BJ (cell line): ENCODE measurements around the gene BRICD5. TPM values are rescaled to one million over a fixed set of nuclear protein-coding genes. Genes with fewer than 3 reads are reported as not detected.

Experiments used
- CTCF ChIA-PET: fragments of 350-600 bp; formaldehyde crosslinking; extraction: SDS; loops from one replicate; lab custom pipeline; 2021; ENCODE audit warnings: antibody characterized with exemption, inconsistent platforms; lab: Yijun Ruan, JAX
- POLR2A ChIA-PET: fragments of 300-600 bp; sonication (Branson Sonifier 250); formaldehyde crosslinking; extraction: SDS; loops from one replicate; lab custom pipeline; 2021; ENCODE audit warnings: antibody characterized with exemption; lab: Charles Lee
- DNase-seq: peaks from one replicate; pipeline ENCODE4 v3.0.0-alpha.2; 2011; ENCODE audit warnings: low read depth
- H3K27me3 ChIP-seq: 2 replicates; pipeline ENCODE4 v1.6.0; 2011; ENCODE audit warnings: low read length; ENCODE audit not compliant: control insufficient read depth, insufficient read depth
- H3K36me3 ChIP-seq: 2 replicates; pipeline ENCODE4 v1.5.1; 2011; ENCODE audit warnings: low read length; ENCODE audit not compliant: control insufficient read depth, insufficient read depth
- H3K4me3 ChIP-seq: 2 replicates; pipeline ENCODE4 v1.5.1; 2011; ENCODE audit warnings: low read depth, mild to moderate bottlenecking, control low read depth, low read length
- polyA plus RNA-seq: library from polyadenylated mRNA; depleted of rRNA; stranded (reverse); fragments of >200 nt; gene quantifications from 2 replicates; pipeline ENCODE4 v1.2.3, GENCODE V29; 2011
- TF ChIP-seq, protein P1 (sequence below): IDR thresholded peaks from 2 replicates; pipeline ENCODE4 v1.5.1; 2011; ENCODE audit warnings: low read depth, mild to moderate bottlenecking, control low read depth, inconsistent platforms, low read length, moderate library complexity; ENCODE audit not compliant: insufficient read depth

Gene BRICD5
- polyA plus RNA-seq, 1 experiment = 1.5 TPM

DNA sequence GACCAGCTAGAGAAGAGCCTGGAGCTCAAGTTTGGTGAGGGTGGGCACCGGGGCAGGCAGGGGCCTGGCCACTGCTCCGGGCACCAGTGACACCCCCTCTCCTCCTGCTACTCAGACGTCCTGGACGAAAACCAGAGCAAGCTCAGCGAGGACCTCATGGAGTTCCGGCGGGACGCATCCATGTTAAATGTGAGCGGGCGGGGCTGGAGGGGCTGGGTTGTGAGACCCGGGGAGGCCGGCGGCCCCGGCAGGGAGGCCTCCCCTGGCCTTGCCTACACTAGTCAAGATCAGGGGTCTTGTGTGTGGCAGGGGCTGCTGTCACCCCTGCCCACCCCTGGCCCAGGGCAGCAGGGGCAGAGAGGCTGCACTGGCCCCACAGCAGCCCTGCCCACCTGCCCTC, 37.3 kb downstream of the BRICD5 start:
- ChIA-PET CTCF (no interaction called here), POLR2A (no interaction called here)
- DNase-seq = no peak
- H3K36me3 ChIP-seq = peaks cover 37% of the 10 kb centered on the region
- no peak overlapping the region for H3K4me3 ChIP-seq
- TF ChIP-seq, protein P1, sequence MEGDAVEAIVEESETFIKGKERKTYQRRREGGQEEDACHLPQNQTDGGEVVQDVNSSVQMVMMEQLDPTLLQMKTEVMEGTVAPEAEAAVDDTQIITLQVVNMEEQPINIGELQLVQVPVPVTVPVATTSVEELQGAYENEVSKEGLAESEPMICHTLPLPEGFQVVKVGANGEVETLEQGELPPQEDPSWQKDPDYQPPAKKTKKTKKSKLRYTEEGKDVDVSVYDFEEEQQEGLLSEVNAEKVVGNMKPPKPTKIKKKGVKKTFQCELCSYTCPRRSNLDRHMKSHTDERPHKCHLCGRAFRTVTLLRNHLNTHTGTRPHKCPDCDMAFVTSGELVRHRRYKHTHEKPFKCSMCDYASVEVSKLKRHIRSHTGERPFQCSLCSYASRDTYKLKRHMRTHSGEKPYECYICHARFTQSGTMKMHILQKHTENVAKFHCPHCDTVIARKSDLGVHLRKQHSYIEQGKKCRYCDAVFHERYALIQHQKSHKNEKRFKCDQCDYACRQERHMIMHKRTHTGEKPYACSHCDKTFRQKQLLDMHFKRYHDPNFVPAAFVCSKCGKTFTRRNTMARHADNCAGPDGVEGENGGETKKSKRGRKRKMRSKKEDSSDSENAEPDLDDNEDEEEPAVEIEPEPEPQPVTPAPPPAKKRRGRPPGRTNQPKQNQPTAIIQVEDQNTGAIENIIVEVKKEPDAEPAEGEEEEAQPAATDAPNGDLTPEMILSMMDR = no peak
- no peaks in the 10 kb centered on the region for H3K27me3 ChIP-seq

DNA sequence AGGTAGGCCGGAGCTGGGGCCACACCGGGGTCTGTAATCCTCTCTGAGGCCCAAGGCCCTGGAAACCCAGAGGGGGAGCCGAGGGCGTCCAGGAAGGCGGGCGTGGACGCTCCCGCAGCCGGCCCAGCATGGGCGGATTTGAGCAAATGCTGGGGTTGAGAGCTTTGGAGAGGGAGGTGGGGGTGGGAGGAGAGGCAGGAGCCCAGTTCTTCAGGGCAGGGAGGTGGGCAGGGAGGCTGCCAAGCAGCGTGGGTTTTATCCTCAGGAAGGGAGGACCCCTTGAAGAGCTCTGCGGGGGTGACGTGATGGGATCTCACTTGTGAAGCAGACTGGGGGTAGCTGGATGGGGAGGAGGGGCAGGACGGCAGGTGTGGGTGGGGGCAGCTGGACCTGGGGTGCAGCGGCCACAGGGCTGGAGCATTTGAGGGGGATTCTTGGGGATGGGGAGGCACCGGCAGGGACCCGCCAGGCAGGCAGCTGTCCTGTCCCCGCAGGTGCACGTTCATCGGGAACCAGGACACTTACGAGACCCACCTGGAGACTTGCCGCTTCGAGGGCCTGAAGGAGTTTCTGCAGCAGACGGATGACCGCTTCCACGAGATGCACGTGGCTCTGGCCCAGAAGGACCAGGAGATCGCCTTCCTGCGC, 37.9 kb downstream of the BRICD5 start:
- Histone ChIP-seq H3K4me3 (no peak overlapping the region), H3K27me3 (no peaks in the 10 kb centered on the region), H3K36me3 (peaks cover 40% of the 10 kb centered on the region)
- CTCF ChIA-PET = no interaction called here
- TF ChIP-seq, protein P1 = no peak
- POLR2A ChIA-PET = no interaction called here
- no peak for DNase-seq

DNA sequence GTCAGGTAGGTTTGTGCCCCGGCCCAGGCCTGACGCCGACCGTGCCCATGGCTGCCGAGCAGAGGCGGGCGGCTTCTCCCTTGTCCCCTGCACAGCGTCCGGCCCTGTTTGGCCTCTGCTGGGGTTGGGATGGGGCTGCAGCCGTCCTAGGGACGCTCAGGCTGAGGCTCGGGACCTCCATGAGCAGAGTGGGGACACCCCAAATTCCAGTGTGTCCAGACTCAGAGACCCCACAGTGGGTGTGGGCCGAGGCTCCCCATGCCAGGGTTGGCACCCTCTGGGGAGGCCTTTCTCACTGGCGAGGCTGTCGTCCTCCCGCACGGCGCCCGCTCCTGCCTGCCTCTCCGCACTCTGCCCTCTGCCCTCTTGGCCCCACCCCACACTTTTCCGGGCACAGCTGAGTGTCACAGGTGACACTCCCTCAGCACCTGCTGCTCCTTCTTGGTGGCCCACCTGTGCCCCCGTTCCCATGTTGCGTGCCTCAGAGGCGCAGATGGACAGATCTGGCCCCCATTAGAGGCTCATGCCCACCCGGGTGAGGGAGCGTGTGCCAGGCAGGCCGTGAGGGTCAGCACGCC, 39.0 kb downstream of the BRICD5 start:
- CTCF ChIA-PET = interaction anchor here (0.6 kb wide), 1 partner anchor 149 kb away, joined by 4 read pairs; no protein-coding TSS in a partner anchor
- no peak for DNase-seq
- POLR2A ChIA-PET = no interaction called here
- peaks cover 41% of the 10 kb centered on the region for H3K36me3 ChIP-seq
- no peak overlapping the region for H3K4me3 ChIP-seq
- H3K27me3 ChIP-seq = no peaks in the 10 kb centered on the region
- TF ChIP-seq, protein P1 = no peak

DNA sequence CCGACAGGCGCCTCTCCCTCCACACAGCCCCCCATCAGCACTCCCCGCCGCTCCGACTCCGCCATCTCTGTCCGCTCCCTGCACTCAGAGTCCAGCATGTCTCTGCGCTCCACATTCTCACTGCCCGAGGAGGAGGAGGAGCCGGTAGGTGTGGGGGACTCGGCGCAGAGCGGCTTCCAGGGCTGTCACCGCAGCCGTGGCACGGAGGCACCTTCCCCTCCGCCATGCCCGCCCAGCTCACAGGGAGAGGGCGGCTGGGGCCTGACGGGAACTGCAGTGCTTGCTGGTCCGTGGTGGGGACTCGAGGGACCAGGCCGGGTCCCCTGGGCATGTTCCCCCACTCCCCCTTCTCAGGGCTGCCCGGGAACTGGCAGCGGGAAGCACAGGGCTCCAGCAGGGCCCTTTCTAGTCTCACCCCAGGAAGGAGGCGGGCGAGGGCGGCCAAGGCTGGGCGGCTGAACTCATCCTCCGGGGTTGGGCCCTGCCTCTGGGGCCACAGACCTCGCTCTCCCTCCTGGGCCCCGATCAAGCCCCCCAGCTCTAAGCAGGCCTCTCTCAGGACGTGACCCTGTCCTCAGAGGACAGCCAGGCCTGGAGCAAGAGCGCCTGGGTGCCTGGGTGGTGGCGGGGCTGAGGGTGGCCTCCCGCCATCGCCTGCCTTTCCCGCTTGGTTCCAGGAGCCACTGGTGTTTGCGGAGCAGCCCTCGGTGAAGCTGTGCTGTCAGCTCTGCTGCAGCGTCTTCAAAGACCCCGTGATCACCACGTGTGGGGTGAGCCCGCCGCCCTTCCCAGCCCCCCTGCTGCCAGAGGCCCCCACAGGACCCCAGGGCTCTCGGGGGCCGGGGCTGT, 39.9 kb downstream of the BRICD5 start:
- Histone ChIP-seq H3K27me3 (no peaks in the 10 kb centered on the region), H3K4me3 (no peak overlapping the region), H3K36me3 (peaks cover 43% of the 10 kb centered on the region)
- no peak for DNase-seq
- ChIA-PET POLR2A (no interaction called here), CTCF (no interaction called here)
- TF ChIP-seq, protein P1 = no peak

DNA sequence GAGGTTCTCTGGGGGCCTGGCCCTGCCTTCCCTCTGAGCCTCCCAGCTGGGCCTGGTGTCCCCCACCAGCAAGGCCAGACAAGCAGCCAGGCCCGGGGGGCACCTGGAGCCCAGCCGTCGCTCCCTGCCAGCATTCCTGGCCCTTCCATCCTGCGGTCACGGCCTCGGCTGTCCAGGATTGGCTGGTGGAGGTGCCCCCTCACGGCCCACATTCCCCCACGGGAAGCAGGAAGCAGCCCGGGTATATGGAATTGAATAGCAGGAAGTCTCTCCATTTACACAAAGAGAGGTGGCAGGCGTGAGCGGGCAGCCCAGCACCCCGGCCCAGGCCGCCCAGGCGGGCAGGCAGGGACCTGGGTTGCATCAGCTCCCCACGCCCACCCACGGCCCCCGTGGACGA, 40.6 kb downstream of the BRICD5 start:
- ChIA-PET CTCF (no interaction called here), POLR2A (no interaction called here)
- no peak for DNase-seq
- H3K27me3 ChIP-seq = no peaks in the 10 kb centered on the region
- TF ChIP-seq, protein P1 = no peak
- H3K4me3 ChIP-seq = no peak overlapping the region
- peaks cover 38% of the 10 kb centered on the region for H3K36me3 ChIP-seq
